Calu3 (cell line): Measurements from ENCODE around the gene WDTC1. TPM values are rescaled to one million over a fixed set of nuclear protein-coding genes. Genes with fewer than 3 reads are reported as not detected.

Experiments
- BruUV-seq: library from RNA; stranded (reverse); fragments of 400-500 nt; replicated peaks from 2 replicates; lab custom pipeline; 2021; lab: Mats Ljungman, UMichigan
- CTCF ChIA-PET: fragments of 300-600 bp; sonication (Branson Sonifier 250); formaldehyde crosslinking; loops from one replicate; lab custom pipeline; 2022; ENCODE audit warnings: antibody characterized with exemption; lab: Charles Lee
- DNase-seq: peaks from one replicate; pipeline ENCODE4 v3.0.0; 2022
- H3K27ac Mint-ChIP-seq: one replicate; pipeline ENCODE4 v1.8.0; 2022; ENCODE audit warnings: mixed read lengths; ENCODE audit not compliant: unreplicated experiment
- H3K27me3 Mint-ChIP-seq: one replicate; pipeline ENCODE4 v1.8.0; 2022; ENCODE audit warnings: mixed read lengths; ENCODE audit not compliant: unreplicated experiment
- H3K36me3 Mint-ChIP-seq: one replicate; pipeline ENCODE4 v1.8.0; 2022; ENCODE audit warnings: mild to moderate bottlenecking, moderate library complexity, mixed read lengths; ENCODE audit not compliant: insufficient read depth, unreplicated experiment
- H3K4me1 Mint-ChIP-seq: one replicate; pipeline ENCODE4 v1.8.0; 2022; ENCODE audit warnings: mild to moderate bottlenecking, low read depth, mixed read lengths; ENCODE audit not compliant: unreplicated experiment
- H3K4me3 Mint-ChIP-seq: one replicate; pipeline ENCODE4 v1.8.0; 2022; ENCODE audit warnings: mild to moderate bottlenecking, low read depth, moderate library complexity, mixed read lengths; ENCODE audit not compliant: unreplicated experiment
- H3K9me3 Mint-ChIP-seq: one replicate; pipeline ENCODE4 v1.8.0; 2022; ENCODE audit warnings: low read depth, mixed read lengths; ENCODE audit not compliant: unreplicated experiment
- intact Hi-C: fragments of 100-400 bp; cut with micrococcal nuclease; formaldehyde crosslinking; loops from one replicate; pipeline ENCODE4 v1.10.0; 2022; ENCODE audit not compliant: unreplicated experiment
- total RNA-seq: library from RNA; stranded (reverse); gene quantifications from 2 replicates; pipeline ENCODE4 v1.2.3, GENCODE V29; 2022
- TF ChIP-seq, protein P1 (sequence below): fragments of 200-600 bp; IDR thresholded peaks from one replicate; pipeline ENCODE4 v1.8.0; 2022; ENCODE audit warnings: antibody characterized with exemption; ENCODE audit not compliant: unreplicated experiment

Gene WDTC1
- total RNA-seq, 1 experiment from 2014 or later, result 10.8 TPM

DNA sequence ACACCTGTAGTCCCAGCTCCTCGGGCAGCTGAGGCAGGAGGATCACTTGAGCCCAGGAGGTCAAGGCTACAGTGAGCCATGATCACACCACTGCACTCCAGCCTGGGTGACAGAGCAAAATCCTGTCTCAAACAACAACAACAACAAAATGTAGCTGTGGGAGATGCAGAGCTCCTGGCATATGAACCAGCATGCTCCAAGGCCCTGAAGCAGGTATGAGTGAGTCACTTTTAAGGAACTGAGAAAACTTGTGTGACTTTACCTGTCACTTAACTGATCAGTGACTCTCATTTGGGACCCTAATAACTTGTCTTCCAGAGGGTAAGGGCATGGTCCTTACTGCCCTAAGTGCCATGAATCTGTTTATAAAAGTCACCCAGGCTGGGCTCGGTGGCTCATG lies 68.2 kb downstream of the WDTC1 start:
- TF ChIP-seq, protein P1, sequence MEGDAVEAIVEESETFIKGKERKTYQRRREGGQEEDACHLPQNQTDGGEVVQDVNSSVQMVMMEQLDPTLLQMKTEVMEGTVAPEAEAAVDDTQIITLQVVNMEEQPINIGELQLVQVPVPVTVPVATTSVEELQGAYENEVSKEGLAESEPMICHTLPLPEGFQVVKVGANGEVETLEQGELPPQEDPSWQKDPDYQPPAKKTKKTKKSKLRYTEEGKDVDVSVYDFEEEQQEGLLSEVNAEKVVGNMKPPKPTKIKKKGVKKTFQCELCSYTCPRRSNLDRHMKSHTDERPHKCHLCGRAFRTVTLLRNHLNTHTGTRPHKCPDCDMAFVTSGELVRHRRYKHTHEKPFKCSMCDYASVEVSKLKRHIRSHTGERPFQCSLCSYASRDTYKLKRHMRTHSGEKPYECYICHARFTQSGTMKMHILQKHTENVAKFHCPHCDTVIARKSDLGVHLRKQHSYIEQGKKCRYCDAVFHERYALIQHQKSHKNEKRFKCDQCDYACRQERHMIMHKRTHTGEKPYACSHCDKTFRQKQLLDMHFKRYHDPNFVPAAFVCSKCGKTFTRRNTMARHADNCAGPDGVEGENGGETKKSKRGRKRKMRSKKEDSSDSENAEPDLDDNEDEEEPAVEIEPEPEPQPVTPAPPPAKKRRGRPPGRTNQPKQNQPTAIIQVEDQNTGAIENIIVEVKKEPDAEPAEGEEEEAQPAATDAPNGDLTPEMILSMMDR, result no peak
- H3K4me3 Mint-ChIP-seq, result no peak overlapping the region
- DNase-seq, result no peak
- no peaks in the 10 kb centered on the region for H3K4me1 Mint-ChIP-seq
- H3K27ac Mint-ChIP-seq, result no peak overlapping the region
- no peaks in the 10 kb centered on the region for H3K9me3 Mint-ChIP-seq
- intact Hi-C loops, result no loop called here
- BruUV-seq, result no TSS peak
- no peaks in the 10 kb centered on the region for H3K27me3 Mint-ChIP-seq
- CTCF ChIA-PET, result interaction anchor here (0.6 kb wide), 1 partner anchor 17 kb away, joined by 5 read pairs; no protein-coding TSS in a partner anchor
- no peaks in the 10 kb centered on the region for H3K36me3 Mint-ChIP-seq

DNA sequence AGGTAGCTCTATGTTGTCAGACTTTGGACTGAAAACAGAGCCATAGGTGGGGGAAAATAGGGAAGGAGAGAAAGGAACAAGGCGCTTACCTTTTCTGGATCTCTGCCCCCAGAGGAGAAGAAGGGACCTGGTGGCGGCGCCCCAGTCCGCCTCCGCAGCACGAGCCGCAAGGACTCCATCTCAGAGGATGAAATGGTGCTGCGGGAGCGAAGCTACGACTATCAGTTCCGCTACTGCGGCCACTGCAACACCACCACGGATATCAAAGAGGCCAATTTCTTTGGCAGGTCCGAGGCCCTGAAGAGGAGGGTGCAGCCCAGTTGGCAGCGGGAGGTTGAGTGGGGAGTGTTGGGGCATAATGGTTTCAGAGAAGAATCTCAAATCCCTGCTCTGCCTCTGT lies 69.1 kb downstream of the WDTC1 start:
- H3K27ac Mint-ChIP-seq, result no peak overlapping the region
- TF ChIP-seq, protein P1, result no peak
- H3K36me3 Mint-ChIP-seq, result no peaks in the 10 kb centered on the region
- H3K27me3 Mint-ChIP-seq, result no peaks in the 10 kb centered on the region
- CTCF ChIA-PET, result interaction anchor here (0.6 kb wide), 1 partner anchor 257 kb away, joined by 5 read pairs; no protein-coding TSS in a partner anchor
- no peaks in the 10 kb centered on the region for H3K4me1 Mint-ChIP-seq
- H3K4me3 Mint-ChIP-seq, result no peak overlapping the region
- no peak for DNase-seq
- intact Hi-C loops, result no loop called here
- no peaks in the 10 kb centered on the region for H3K9me3 Mint-ChIP-seq
- BruUV-seq, result no TSS peak

DNA sequence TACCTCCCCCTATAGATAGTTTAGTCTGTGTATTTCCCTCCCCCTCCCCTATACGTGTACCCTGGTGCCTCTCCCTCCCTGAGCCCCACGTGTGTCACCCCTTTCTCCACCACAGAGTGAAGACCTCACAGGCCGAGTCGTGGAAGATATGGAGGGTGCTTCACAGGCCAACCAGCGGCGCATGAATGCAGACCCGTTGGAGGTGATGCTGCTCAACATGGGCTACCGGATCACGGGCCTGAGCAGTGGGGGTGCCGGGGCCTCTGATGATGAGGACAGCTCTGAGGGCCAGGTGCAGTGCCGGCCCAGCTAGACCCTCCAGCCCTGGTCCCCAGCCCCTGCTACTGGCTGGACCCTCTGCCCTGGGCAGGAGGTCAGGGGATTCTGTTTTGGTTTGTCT lies 71.6 kb downstream of the WDTC1 start:
- no TSS peak for BruUV-seq
- intact Hi-C loops, result no loop called here
- Mint-ChIP-seq H3K9me3 (no peaks in the 10 kb centered on the region), H3K27ac (no peak overlapping the region), H3K4me3 (no peak overlapping the region), H3K4me1 (no peaks in the 10 kb centered on the region), H3K36me3 (no peaks in the 10 kb centered on the region), H3K27me3 (no peaks in the 10 kb centered on the region)
- no peak for DNase-seq
- TF ChIP-seq, protein P1, result no peak
- CTCF ChIA-PET, result no interaction called here

DNA sequence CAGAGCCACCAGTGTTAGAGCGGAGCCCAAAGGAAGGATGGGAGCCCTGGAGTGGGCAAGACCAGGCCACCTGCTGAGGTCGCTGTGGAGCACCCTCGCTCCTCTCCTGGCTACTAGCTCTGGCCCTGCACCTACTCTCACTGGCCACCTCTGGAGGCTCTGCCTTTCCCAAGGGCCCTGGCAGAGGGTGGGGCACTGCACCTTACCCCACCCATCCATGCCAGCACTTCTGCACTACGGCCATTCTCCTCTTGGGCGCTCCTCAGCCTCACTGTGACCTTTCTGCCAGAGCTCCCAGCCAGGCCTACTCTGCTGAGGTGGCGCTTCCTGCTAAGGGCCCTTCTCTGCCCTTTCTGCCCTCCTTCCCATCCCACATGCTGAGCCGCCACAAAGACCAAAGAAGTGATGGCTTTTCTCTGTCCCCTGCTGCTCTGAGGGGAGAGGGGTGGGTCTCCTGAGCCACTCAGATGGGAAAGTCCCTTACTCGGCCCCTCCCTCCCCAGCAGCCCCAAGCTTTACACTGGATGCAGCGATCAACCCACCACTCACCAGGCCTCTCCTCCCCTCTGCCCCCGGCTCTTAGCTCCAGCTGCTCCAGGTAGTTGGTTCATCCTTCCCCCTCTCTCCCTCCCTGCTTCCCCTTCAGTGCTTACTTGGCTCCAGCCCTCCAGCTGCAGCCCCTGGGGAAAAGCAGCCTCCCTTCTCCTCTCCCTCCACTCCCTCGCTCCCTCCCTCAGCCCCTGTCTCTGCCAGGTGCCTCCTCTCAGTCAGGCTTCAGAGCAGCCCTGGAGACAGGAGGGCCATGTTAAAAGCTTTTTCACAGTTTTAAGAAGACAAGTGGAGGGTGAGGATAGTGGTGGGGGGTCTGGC lies 72.7 kb downstream of the WDTC1 start:
- no peaks in the 10 kb centered on the region for H3K27me3 Mint-ChIP-seq
- H3K9me3 Mint-ChIP-seq, result no peaks in the 10 kb centered on the region
- no peaks in the 10 kb centered on the region for H3K4me1 Mint-ChIP-seq
- H3K4me3 Mint-ChIP-seq, result no peak overlapping the region
- BruUV-seq, result no TSS peak
- CTCF ChIA-PET, result no interaction called here
- TF ChIP-seq, protein P1, result no peak
- DNase-seq, result no peak
- H3K36me3 Mint-ChIP-seq, result no peaks in the 10 kb centered on the region
- no peak overlapping the region for H3K27ac Mint-ChIP-seq
- intact Hi-C loops, result no loop called here
